ENCODE results near the gene FAAP24.
"Not testable (repeated sequence)": the region's sequence is repeated elsewhere in the genome, so short reads cannot be mapped to it uniquely, and the experiment has no call there.

Gene FAAP24

GRCh38 chr19:33000510-33000909 is 28.5 kb downstream of the FAAP24 start:
- DNase-seq: no peak

- no peak for DNase-seq
Measured at GRCh38 chr19:33000910-33001309, 28.9 kb downstream of the FAAP24 start.

- not testable (repeated sequence) for DNase-seq
Measured at GRCh38 chr19:33002126-33002865, 30.3 kb downstream of the FAAP24 start.

GRCh38 chr19:33003424-33004024 is 31.5 kb downstream of the FAAP24 start:
- DNase-seq: not testable (repeated sequence)

- DNase-seq: no peak
Measured at GRCh38 chr19:33005440-33005839, 33.4 kb downstream of the FAAP24 start.

- DNase-seq: no peak
Measured at GRCh38 chr19:33008738-33009137, 36.7 kb downstream of the FAAP24 start.

- DNase-seq: not testable (repeated sequence)
Measured at GRCh38 chr19:33010891-33011290, 38.8 kb downstream of the FAAP24 start.

GRCh38 chr19:33022472-33023116 is 50.6 kb downstream of the FAAP24 start:
- DNase-seq: no peak

- no peak for DNase-seq
Measured at GRCh38 chr19:33024398-33024797, 52.4 kb downstream of the FAAP24 start.

GRCh38 chr19:33025468-33026238 is 53.6 kb downstream of the FAAP24 start:
- DNase-seq: not testable (repeated sequence)

- not testable (repeated sequence) for DNase-seq
Measured at GRCh38 chr19:33026602-33027001, 54.6 kb downstream of the FAAP24 start.

Data from SW 1271 (cell line).